Tibial nerve (tissue), 4 donors: ENCODE data around the gene NID2. TPM values are rescaled to one million over a fixed set of nuclear protein-coding genes. Genes with fewer than 3 reads are reported as not detected.

Experiments used
- DNase-seq, 2 donors: peaks; one replicate each; pipeline ENCODE4 v3.0.0-alpha.2; 2019; ENCODE audit warnings: low spot score in 2 of 2
- H3K27ac ChIP-seq, 4 donors: fragments of 200-600 bp; sonication (generic) in 3 of 4; one replicate each; pipeline ENCODE4 v1.5.1; 2017 to 2019; ENCODE audit warnings: mild to moderate bottlenecking in 1 of 4
- H3K27me3 ChIP-seq, 2 donors: fragments of 200-600 bp; sonication (generic) in 1 of 2; one replicate each; pipeline versions ENCODE4 v1.5.1 to v1.6.0; 2017 to 2019
- H3K36me3 ChIP-seq, 3 donors: fragments of 200-600 bp; sonication (generic); one replicate each; pipeline ENCODE4 v1.5.1; 2018 to 2019
- H3K4me1 ChIP-seq, 4 donors: fragments of 200-600 bp; sonication (generic) in 3 of 4; one replicate each; pipeline ENCODE4 v1.5.1; 2017 to 2019
- H3K4me3 ChIP-seq, 4 donors: fragments of 200-600 bp; sonication (generic) in 3 of 4; one replicate each; pipeline ENCODE4 v1.5.1; 2017 to 2019; ENCODE audit warnings: mild to moderate bottlenecking in 1 of 4, moderate library complexity in 1 of 4
- H3K9me3 ChIP-seq, 4 donors: fragments of 200-600 bp; sonication (generic) in 3 of 4; one replicate each; pipeline ENCODE4 v1.5.1; 2017 to 2019
- CTCF ChIP-seq, 5 experiments: fragments of 200-600 bp in 3 of 5; fragments of 450-650 bp in 2 of 5; sonication (generic) in 3 of 5; IDR thresholded peaks; one replicate each; pipeline ENCODE4 v1.5.1; 2016 to 2019; ENCODE audit warnings: antibody characterized with exemption in 5 of 5, mild to moderate bottlenecking in 3 of 5, moderate library complexity in 2 of 5
- EP300 ChIP-seq, 2 donors: sonication (generic); formaldehyde crosslinking; IDR thresholded peaks; one replicate each; pipeline ENCODE4 v1.6.1; 2017; ENCODE audit warnings: antibody characterized with exemption in 2 of 2, mild to moderate bottlenecking in 1 of 2
- POLR2A ChIP-seq, 2 donors: fragments of 450-650 bp; IDR thresholded peaks; one replicate each; pipeline ENCODE4 v1.6.1; 2017; ENCODE audit warnings: antibody characterized with exemption in 2 of 2, mild to moderate bottlenecking in 2 of 2, moderate library complexity in 2 of 2
- WGBS, 2 donors: methylation state at CpG; one replicate each; pipeline ENCODE4 v1.1.5; 2018; 5-methylcytosine and 5-hydroxymethylcytosine counted together
- total RNA-seq, 4 donors: library from RNA; depleted of rRNA; stranded (reverse); fragments of >200 nt; gene quantifications; one replicate each; pipeline ENCODE4 v1.1.0, GENCODE V29; 2016

Gene NID2
- total RNA-seq, 4 donors from 2014 or later: 61.4 to 90.0 (median 79.4) TPM

- TF ChIP-seq POLR2A (IDR thresholded peaks at IDR 0.05): no peak
- no peak for TF ChIP-seq CTCF (IDR thresholded peaks at IDR 0.05)
- TF ChIP-seq EP300 (IDR thresholded peaks at IDR 0.05): no peak
- WGBS, 2 donors: 56 to 70% methylated on average over 1 of the region's 1 CpG
- no peak for DNase-seq
- no peak overlapping the region for H3K4me3 ChIP-seq
- peaks cover 4 to 88% (median 10%) of the 10 kb centered on the region in 3 donors for H3K36me3 ChIP-seq
- H3K9me3 ChIP-seq: no peaks in the 10 kb centered on the region
- peaks cover 0 to 38% (median 14%) of the 10 kb centered on the region in 4 donors for H3K4me1 ChIP-seq
- H3K27me3 ChIP-seq: no peaks in the 10 kb centered on the region
- no peak overlapping the region for H3K27ac ChIP-seq
Measured at GRCh38 chr14:52007637-52008036, 61.2 kb downstream of the NID2 start.

- H3K4me3 ChIP-seq: no peak overlapping the region
- no peak for TF ChIP-seq CTCF (IDR thresholded peaks at IDR 0.05)
- TF ChIP-seq POLR2A (IDR thresholded peaks at IDR 0.05): no peak
- no peak for TF ChIP-seq EP300 (IDR thresholded peaks at IDR 0.05)
- H3K36me3 ChIP-seq: peaks cover 4 to 90% (median 10%) of the 10 kb centered on the region in 3 donors
- DNase-seq: no peak
- WGBS, 2 donors: 15 to 56% methylated on average over 1 of the region's 1 CpG
- no peaks in the 10 kb centered on the region for H3K27me3 ChIP-seq
- H3K9me3 ChIP-seq: no peaks in the 10 kb centered on the region
- no peak overlapping the region for H3K27ac ChIP-seq
- H3K4me1 ChIP-seq: peaks cover 0 to 38% (median 12%) of the 10 kb centered on the region in 4 donors
Measured at GRCh38 chr14:52007211-52007610, 61.6 kb downstream of the NID2 start.

GRCh38 chr14:52006361-52006760, 62.5 kb downstream of the NID2 start:
- Histone ChIP-seq H3K9me3 (no peaks in the 10 kb centered on the region), H3K4me1 (peaks cover 0 to 40% (median 12%) of the 10 kb centered on the region in 4 donors), H3K36me3 (peaks cover under 1 to 90% (median 10%) of the 10 kb centered on the region in 3 donors), H3K4me3 (no peak overlapping the region), H3K27me3 (no peaks in the 10 kb centered on the region), H3K27ac (peak overlapping the region in 1 of 4 donors; percentile 56)
- TF ChIP-seq CTCF (IDR thresholded peaks at IDR 0.05) (no peak), POLR2A (IDR thresholded peaks at IDR 0.05) (no peak), EP300 (IDR thresholded peaks at IDR 0.05) (no peak)
- WGBS, 2 donors: 89% methylated on average over 3 of the region's 3 CpGs
- DNase-seq: no peak

GRCh38 chr14:52005625-52006024, 63.2 kb downstream of the NID2 start:
- H3K4me3 ChIP-seq: no peak overlapping the region
- H3K36me3 ChIP-seq: peaks cover 0 to 90% (median 10%) of the 10 kb centered on the region in 3 donors
- H3K27ac ChIP-seq: peak overlapping the region in 2 of 4 donors; percentile 28 to 56
- DNase-seq: no peak
- TF ChIP-seq POLR2A (IDR thresholded peaks at IDR 0.05) (no peak), EP300 (IDR thresholded peaks at IDR 0.05) (no peak), CTCF (IDR thresholded peaks at IDR 0.05) (no peak)
- WGBS, 2 donors: 79 to 82% methylated on average over 2 of the region's 2 CpGs
- H3K9me3 ChIP-seq: no peaks in the 10 kb centered on the region
- peaks cover 0 to 48% (median 12%) of the 10 kb centered on the region in 4 donors for H3K4me1 ChIP-seq
- H3K27me3 ChIP-seq: no peaks in the 10 kb centered on the region

- DNase-seq: no peak
- Histone ChIP-seq H3K4me1 (peaks cover 0 to 64% (median 15%) of the 10 kb centered on the region in 4 donors), H3K9me3 (no peaks in the 10 kb centered on the region), H3K27me3 (no peaks in the 10 kb centered on the region), H3K27ac (peak overlapping the region in 3 of 4 donors; percentile 49 to 74 (median 73)), H3K4me3 (no peak overlapping the region), H3K36me3 (peaks cover 0 to 71% (median 10%) of the 10 kb centered on the region in 3 donors)
- 40 to 41% methylated on average over 3 of the region's 3 CpGs for WGBS, 2 donors
- TF ChIP-seq POLR2A (IDR thresholded peaks at IDR 0.05): no peak
- TF ChIP-seq CTCF (IDR thresholded peaks at IDR 0.05): no peak
- no peak for TF ChIP-seq EP300 (IDR thresholded peaks at IDR 0.05)
Measured at GRCh38 chr14:52003324-52003723, 65.5 kb downstream of the NID2 start.
